BLaER1 treated with 17β-estradiol and CSF1 and Interleukin-3, amounts not matched to agents 10 nM and 100 nM (cell line): ENCODE data around the gene GPER1.
A peak's percentile ranks its signal among the peaks of the same experiment; 100 is the strongest.

ENCODE experiments used
- H3K27ac ChIP-seq, 11 experiments: shearing (Covaris generic); formaldehyde crosslinking; 2 replicates each; pipeline ENCODE4 v1.8.1; 2022
- H3K27me3 ChIP-seq, 11 experiments: shearing (Covaris generic); formaldehyde crosslinking; 2 replicates each; pipeline ENCODE4 v1.8.1; 2022
- H3K36me3 ChIP-seq, 11 experiments: shearing (Covaris generic); formaldehyde crosslinking; 2 replicates each; pipeline ENCODE4 v1.8.1; 2022
- H3K4me1 ChIP-seq, 10 experiments: shearing (Covaris generic); formaldehyde crosslinking; 2 replicates each; pipeline ENCODE4 v1.8.1; 2022
- H3K4me2 ChIP-seq, 11 experiments: shearing (Covaris generic); formaldehyde crosslinking; 2 replicates each; pipeline ENCODE4 v1.8.1; 2022
- H3K4me3 ChIP-seq, 10 experiments: shearing (Covaris generic); formaldehyde crosslinking; 2 replicates each; pipeline ENCODE4 v1.8.1; 2022
- H3K9ac ChIP-seq, 11 experiments: shearing (Covaris generic); formaldehyde crosslinking; 2 replicates each; pipeline ENCODE4 v1.8.1; 2022
- H3K9me3 ChIP-seq, 11 experiments: shearing (Covaris generic); formaldehyde crosslinking; replicated peaks in 1 of 11; 2 replicates each; pipeline ENCODE4 v1.8.1; 2022
- H4K20me1 ChIP-seq, 11 experiments: shearing (Covaris generic); formaldehyde crosslinking; 2 replicates each; pipeline ENCODE4 v1.8.1; 2022
- Cebpa-rat ChIP-seq, 11 experiments: shearing (Covaris generic); IDR thresholded peaks; 2 replicates each; pipeline ENCODE4 v1.8.1; 2022

The GPER1 gene

GRCh38 chr7:1095621-1096155 lies 7.8 kb downstream of the GPER1 start:
- Histone ChIP-seq H3K4me1 (peaks cover 20 to 89% (median 79%) of the 10 kb centered on the region in 10 experiments), H3K4me2 (peak overlapping the region in 9 of 11 experiments; percentile 22 to 97 (median 65); a peak in 18 of 22 replicates), H3K36me3 (peaks cover 0 to 29% (median 12%) of the 10 kb centered on the region in 11 experiments; a peak in 13 of 22 replicates), H3K4me3 (no peak overlapping the region), H3K9ac (peak overlapping the region in 3 of 11 experiments; percentile 13 to 27 (median 25); a peak in 4 of 22 replicates), H3K9me3 (no peaks in the 10 kb centered on the region), H4K20me1 (peaks cover 0 to 89% (median 44%) of the 10 kb centered on the region in 11 experiments; a peak in 17 of 22 replicates), H3K27ac (peak overlapping the region in 1 of 11 experiments; percentile 16; a peak in 1 of 22 replicates), H3K27me3 (no peaks in the 10 kb centered on the region)
- no peak for TF ChIP-seq Cebpa-rat (IDR thresholded peaks at IDR 0.05)

- Histone ChIP-seq H3K36me3 (peaks cover 0 to 26% (median 13%) of the 10 kb centered on the region in 11 experiments; a peak in 15 of 22 replicates), H3K4me1 (peaks cover 20 to 89% (median 79%) of the 10 kb centered on the region in 10 experiments)
- no peak for TF ChIP-seq Cebpa-rat (IDR thresholded peaks at IDR 0.05)
Measured at GRCh38 chr7:1096156-1097119, 8.5 kb downstream of the GPER1 start.

DNA sequence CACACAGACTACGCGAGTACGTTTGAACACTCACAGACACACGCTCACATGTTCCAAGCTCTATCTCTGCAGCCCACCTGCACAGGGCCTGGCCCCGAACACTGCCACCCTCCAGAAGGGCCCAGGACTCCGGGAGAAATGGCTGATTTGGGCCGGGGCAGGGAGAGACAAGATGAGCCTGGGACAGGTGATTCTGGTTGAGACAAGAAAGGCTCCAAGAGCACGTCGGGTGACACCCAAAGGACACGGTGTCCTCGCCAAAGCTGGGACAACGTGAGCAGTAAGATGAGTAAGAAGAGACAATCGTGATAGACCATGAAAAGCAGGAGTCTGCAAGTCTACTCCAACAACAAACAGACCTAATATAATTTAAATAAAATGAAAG lies 9.2 kb downstream of the GPER1 start:
- H3K9ac ChIP-seq = 0 out of 22 replicates have a peak overlapping the region, but pooled peaks of 1 of the 11 experiments have one; percentile 14
- peaks cover 0 to 25% (median 12%) of the 10 kb centered on the region in 11 experiments; a peak in 14 of 22 replicates for H3K36me3 ChIP-seq
- peak overlapping the region in 6 of 11 experiments; percentile 52 to 97 (median 93); a peak in 12 of 22 replicates for H3K4me2 ChIP-seq
- H3K27ac ChIP-seq = no peak overlapping the region
- TF ChIP-seq Cebpa-rat (IDR thresholded peaks at IDR 0.05) = no peak
- peaks cover 0 to 12% (median 0%) of the 10 kb centered on the region in 11 experiments; a peak in 1 of 22 replicates for H3K27me3 ChIP-seq
- no peaks in the 10 kb centered on the region for H3K9me3 ChIP-seq
- H3K4me3 ChIP-seq = no peak overlapping the region
- H4K20me1 ChIP-seq = peaks cover 0 to 89% (median 47%) of the 10 kb centered on the region in 11 experiments; a peak in 18 of 22 replicates
- peaks cover 26 to 89% (median 80%) of the 10 kb centered on the region in 10 experiments for H3K4me1 ChIP-seq

More at GRCh38 chr7:1096156-1097119, 8.5 kb downstream of the GPER1 start:
- H3K4me3 ChIP-seq = no peak overlapping the region
- peaks cover 0 to 89% (median 43%) of the 10 kb centered on the region in 11 experiments; a peak in 18 of 22 replicates for H4K20me1 ChIP-seq
- peak overlapping the region in 3 of 11 experiments; percentile 14 to 27 (median 25); a peak in 7 of 22 replicates for H3K9ac ChIP-seq
- peak overlapping the region in 1 of 11 experiments; percentile 16; a peak in 1 of 22 replicates for H3K27ac ChIP-seq
- peak overlapping the region in 9 of 11 experiments; percentile 22 to 97 (median 65); a peak in 16 of 22 replicates for H3K4me2 ChIP-seq
- no peaks in the 10 kb centered on the region for H3K9me3 ChIP-seq
- H3K27me3 ChIP-seq = peaks cover 0 to 6% (median 0%) of the 10 kb centered on the region in 11 experiments; a peak in 1 of 22 replicates

- H4K20me1 ChIP-seq = peaks cover 0 to 89% (median 59%) of the 10 kb centered on the region in 11 experiments; a peak in 18 of 22 replicates
- H3K27me3 ChIP-seq = peaks cover 0 to 13% (median 0%) of the 10 kb centered on the region in 11 experiments; a peak in 1 of 22 replicates
- TF ChIP-seq Cebpa-rat (IDR thresholded peaks at IDR 0.05) = no peak
- H3K4me3 ChIP-seq = peak overlapping the region; percentile 37 to 64 (median 48); a peak in 19 of 20 replicates
- peaks cover 40 to 98% (median 94%) of the 10 kb centered on the region in 10 experiments for H3K4me1 ChIP-seq
- no peaks in the 10 kb centered on the region for H3K9me3 ChIP-seq
- H3K36me3 ChIP-seq = peaks cover 0 to 17% (median 12%) of the 10 kb centered on the region in 11 experiments; a peak in 9 of 22 replicates
- peak overlapping the region in 9 of 11 experiments; percentile 35 to 77 (median 59); a peak in 14 of 22 replicates for H3K9ac ChIP-seq
- H3K4me2 ChIP-seq = peak overlapping the region; percentile 79 to 97 (median 93)
- peak overlapping the region in 8 of 11 experiments; percentile 39 to 76 (median 60); a peak in 16 of 22 replicates for H3K27ac ChIP-seq
Measured at GRCh38 chr7:1098243-1099153, 10.6 kb downstream of the GPER1 start.

DNA sequence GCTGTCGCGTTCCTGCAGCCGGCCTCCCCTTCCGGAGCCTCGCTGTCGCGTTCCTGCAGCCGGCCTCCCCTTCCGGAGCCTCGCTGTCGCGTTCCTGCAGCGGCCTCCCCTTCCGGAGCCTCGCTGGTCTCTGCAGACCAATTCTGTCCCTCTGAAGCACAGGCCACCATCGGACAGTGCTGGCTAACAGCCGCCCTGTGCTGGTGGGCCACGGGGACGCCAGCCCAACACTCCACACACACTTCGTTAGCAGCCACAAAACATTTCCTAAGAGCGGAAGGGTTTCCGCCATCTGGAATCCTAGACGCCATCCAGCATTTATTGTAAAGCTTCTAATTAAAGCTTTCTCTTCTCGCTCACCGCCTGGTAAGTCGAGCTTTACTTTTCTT lies 11.2 kb downstream of the GPER1 start:
- peak overlapping the region; percentile 79 to 97 (median 93) for H3K4me2 ChIP-seq

DNA sequence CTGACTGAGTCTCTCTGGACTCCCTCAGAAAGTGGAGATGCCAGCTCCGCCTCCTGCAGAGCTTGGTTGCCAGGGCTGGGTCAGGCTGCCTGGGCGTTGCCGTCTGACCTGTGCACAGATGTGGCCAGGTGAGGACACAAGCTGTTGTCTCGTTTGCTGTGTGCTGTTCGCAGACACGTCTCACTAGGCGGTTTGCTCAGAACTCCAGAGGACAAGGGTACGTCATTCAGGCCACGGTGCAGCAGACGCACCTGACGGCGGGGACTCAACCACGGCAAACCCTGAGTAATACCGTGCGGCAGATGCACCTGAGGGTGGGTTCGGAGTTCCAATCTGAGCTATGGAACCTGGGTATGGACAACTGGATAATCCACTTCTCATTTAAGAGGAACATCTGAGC lies 11.7 kb downstream of the GPER1 start:
- Histone ChIP-seq H3K27ac (peak overlapping the region in 8 of 11 experiments; percentile 39 to 76 (median 60); a peak in 14 of 22 replicates), H3K9ac (peak overlapping the region; percentile 20 to 77 (median 58); a peak in 18 of 22 replicates), H3K9me3 (no peaks in the 10 kb centered on the region), H3K4me2 (peak overlapping the region; percentile 79 to 97 (median 93)), H3K4me3 (peak overlapping the region; percentile 37 to 64 (median 48)), H3K27me3 (peaks cover 0 to 13% (median 0%) of the 10 kb centered on the region in 11 experiments; a peak in 1 of 22 replicates), H4K20me1 (peaks cover 0 to 93% (median 63%) of the 10 kb centered on the region in 11 experiments; a peak in 18 of 22 replicates), H3K4me1 (peaks cover 51 to 100% (median 96%) of the 10 kb centered on the region in 10 experiments), H3K36me3 (peaks cover 0 to 17% (median 12%) of the 10 kb centered on the region in 11 experiments; a peak in 10 of 22 replicates)
- TF ChIP-seq Cebpa-rat (IDR thresholded peaks at IDR 0.05) = no peak

More for the DNA sequence above, 11.2 kb downstream of the GPER1 start:
- Histone ChIP-seq H3K9me3 (no peaks in the 10 kb centered on the region), H3K9ac (peak overlapping the region in 9 of 11 experiments; percentile 20 to 77 (median 59); a peak in 18 of 22 replicates), H3K4me3 (peak overlapping the region; percentile 37 to 64 (median 48); a peak in 19 of 20 replicates), H3K36me3 (peaks cover 0 to 17% (median 12%) of the 10 kb centered on the region in 11 experiments; a peak in 10 of 22 replicates), H3K27ac (peak overlapping the region in 8 of 11 experiments; percentile 39 to 76 (median 60); a peak in 17 of 22 replicates), H4K20me1 (peaks cover 0 to 93% (median 63%) of the 10 kb centered on the region in 11 experiments; a peak in 18 of 22 replicates), H3K4me1 (peaks cover 46 to 100% (median 96%) of the 10 kb centered on the region in 10 experiments), H3K27me3 (peaks cover 0 to 13% (median 0%) of the 10 kb centered on the region in 11 experiments; a peak in 1 of 22 replicates)
- TF ChIP-seq Cebpa-rat (IDR thresholded peaks at IDR 0.05) = no peak

GRCh38 chr7:1100386-1100785 lies 12.5 kb downstream of the GPER1 start:
- Histone ChIP-seq H3K9me3 (no peaks in the 10 kb centered on the region), H3K4me1 (peaks cover 59 to 100% (median 96%) of the 10 kb centered on the region in 10 experiments), H3K4me2 (peak overlapping the region; percentile 79 to 97 (median 93)), H3K36me3 (peaks cover 0 to 17% (median 12%) of the 10 kb centered on the region in 11 experiments; a peak in 10 of 22 replicates), H3K4me3 (peak overlapping the region in 9 of 10 experiments; percentile 37 to 64 (median 50); a peak in 18 of 20 replicates), H3K27ac (peak overlapping the region in 9 of 11 experiments; percentile 13 to 76 (median 57); a peak in 19 of 22 replicates), H4K20me1 (peaks cover 0 to 93% (median 64%) of the 10 kb centered on the region in 11 experiments; a peak in 18 of 22 replicates), H3K9ac (peak overlapping the region in 10 of 11 experiments; percentile 20 to 77 (median 58); a peak in 18 of 22 replicates), H3K27me3 (peaks cover 0 to 21% (median 0%) of the 10 kb centered on the region in 11 experiments; a peak in 7 of 22 replicates)
- no peak for TF ChIP-seq Cebpa-rat (IDR thresholded peaks at IDR 0.05)
